ENCODE results near the gene LRRC46. TPM values are rescaled to one million over a fixed set of nuclear protein-coding genes. Genes with fewer than 3 reads are reported as not detected.
A peak's percentile ranks its signal among the peaks of the same experiment; 100 is the strongest.

The LRRC46 gene
- total and polyA plus RNA-seq, 2 of the 4 experiments (the other 2 are of a cell fraction) = 0.77 TPM; not detected in 1

GRCh38 chr17:47846716-47847340 lies 15.4 kb downstream of the LRRC46 start:
- ChIA-PET CTCF (interaction anchor here (0.7 to 1.2 kb wide), 3 partner anchors 38 to 44 kb away, joined by 3 read pairs; no protein-coding TSS in a partner anchor), POLR2A (ENCODE audit: unreplicated experiment) (no interaction called here)
- Histone ChIP-seq H3K23ac (ENCODE audit: low read depth, low read length) (no peak overlapping the region), H3K9ac (ENCODE audit: low read depth, low read length) (no peak overlapping the region), H2AK9ac (replicated peaks; ENCODE audit: low read depth, low read length, poor library complexity) (peak overlapping the region; percentile 73), H4K91ac (ENCODE audit: insufficient read depth, low read depth, low read length) (no peak overlapping the region), H3K79me1 (ENCODE audit: low read depth in 1 of 2, low read length in 2 of 2) (no peaks in the 10 kb centered on the region), H3K4me3 (ENCODE audit: insufficient read depth, low read depth, low read length) (no peak overlapping the region), H4K20me1 (ENCODE audit: insufficient read depth, low read length) (no peaks in the 10 kb centered on the region), H3K9me1 (ENCODE audit: insufficient read depth, low read length) (no peaks in the 10 kb centered on the region), H3K56ac (ENCODE audit: extremely low read depth, insufficient read depth, low read length) (no peak overlapping the region), H2AFZ (replicated peaks; ENCODE audit: low read length, poor library complexity) (peak overlapping the region; percentile 46), H4K5ac (ENCODE audit: low read depth, low read length) (no peak overlapping the region), H3K14ac (replicated peaks; ENCODE audit: low read depth, low read length) (no peak overlapping the region), H3K18ac (ENCODE audit: low read depth, low read length) (no peak overlapping the region), H3K27ac (ENCODE audit: insufficient read depth, low read length) (no peak overlapping the region), H2BK20ac (ENCODE audit: low read depth, low read length) (no peak overlapping the region), H2BK5ac (ENCODE audit: low read depth, low read length, poor library complexity, severe bottlenecking) (no peak overlapping the region), H4K8ac (ENCODE audit: low read depth in 2 of 2, low read length in 2 of 2) (no peak overlapping the region), H3K36me3 (ENCODE audit: control insufficient read depth, insufficient read depth, low read length) (no peaks in the 10 kb centered on the region), H2BK120ac (ENCODE audit: low read depth, low read length) (no peak overlapping the region), H3K4ac (ENCODE audit: low read depth, low read length) (no peak overlapping the region), H2BK15ac (ENCODE audit: low read depth, low read length) (no peak overlapping the region), H3K4me2 (ENCODE audit: low read depth, low read length) (no peak overlapping the region), H3K27me3 (ENCODE audit: control insufficient read depth, insufficient read depth, low read length) (peaks cover 60% of the 10 kb centered on the region), H3K4me1 (ENCODE audit: control insufficient read depth, insufficient read depth, low read length) (no peaks in the 10 kb centered on the region), H2AK5ac (ENCODE audit: low read depth, low read length) (no peak overlapping the region), H3K9me3 (ENCODE audit: control insufficient read depth, insufficient read depth, low read length) (no peaks in the 10 kb centered on the region)
- ATAC-seq (ENCODE audit: low read depth) = no peak
- in situ Hi-C loops (cut with MboI; ENCODE audit: low sequenced_read_pairs) (no loop called here), intact Hi-C loops (cut with micrococcal nuclease) (no loop called here), dilution Hi-C loops (cut with HindIII; ENCODE audit: low sequenced_read_pairs, unreplicated experiment) (no loop called here)
- 4% methylated on average over 5 of the region's 31 CpGs; no CpG with 5 or more reads in 1 of the 2 experiments for WGBS, 2 experiments (ENCODE audit: extremely low coverage in 2 of 2, insufficient read length in 1 of 2)
- no peak for DNase-seq
- no peak for TF ChIP-seq MAZ (IDR thresholded peaks at IDR 0.05; ENCODE audit: borderline replicate concordance, low read depth, low read length)
- TF ChIP-seq MAFK (IDR thresholded peaks at IDR 0.05; ENCODE audit: low read depth, low read length) = no peak
- TF ChIP-seq CHD1 (IDR thresholded peaks at IDR 0.05; ENCODE audit: low read depth, low read length) = no peak
- no peak for TF ChIP-seq CEBPB (IDR thresholded peaks at IDR 0.05; ENCODE audit: low read depth, low read length)
- TF ChIP-seq BHLHE40 (IDR thresholded peaks at IDR 0.05; ENCODE audit: low read depth, low read length) = no peak
- no peak for TF ChIP-seq RFX5 (IDR thresholded peaks at IDR 0.05; ENCODE audit: low read depth, low read length)
- no peak for TF ChIP-seq NFE2L2 (IDR thresholded peaks at IDR 0.05; ENCODE audit: low read depth, low read length)
- no peak for TF ChIP-seq SMC3 (IDR thresholded peaks at IDR 0.05; ENCODE audit: low read depth, low read length)
- no peak for TF ChIP-seq MXI1 (IDR thresholded peaks at IDR 0.05; ENCODE audit: borderline replicate concordance, low read depth, low read length)
- TF ChIP-seq ELK1 (IDR thresholded peaks at IDR 0.05; ENCODE audit: borderline replicate concordance, low read depth, low read length) = no peak
- no peak for TF ChIP-seq RAD21 (IDR thresholded peaks at IDR 0.05; ENCODE audit: low read length)
- no peak for TF ChIP-seq FOS (IDR thresholded peaks at IDR 0.05; ENCODE audit: low read depth, low read length)
- no TSS peak for BruUV-seq (replicated peaks)

All from IMR-90 (cell line).